ENCODE data around the gene DTNB.
A peak's percentile ranks its signal among the peaks of the same experiment; 100 is the strongest.

Gene DTNB

GRCh38 chr2:25378731-25379490 is 294.5 kb downstream of the DTNB start:
- no peak for DNase-seq

- no peak for DNase-seq
These were observed 295.5 kb downstream of the DTNB start for GRCh38 chr2:25377822-25378421.

GRCh38 chr2:25376750-25377621 is 296.4 kb downstream of the DTNB start:
- DNase-seq, result peak; percentile 24

- DNase-seq, result no peak
These were observed 297.3 kb downstream of the DTNB start for GRCh38 chr2:25375989-25376545.

- DNase-seq, result no peak
These were observed 297.9 kb downstream of the DTNB start for GRCh38 chr2:25375371-25375988.

GRCh38 chr2:25374827-25375226 is 298.6 kb downstream of the DTNB start:
- no peak for DNase-seq

- no peak for DNase-seq
These were observed 299.0 kb downstream of the DTNB start for GRCh38 chr2:25374411-25374810.

GRCh38 chr2:25373269-25373981 is 300.0 kb downstream of the DTNB start:
- no peak for DNase-seq

GRCh38 chr2:25372405-25373268 is 300.7 kb downstream of the DTNB start:
- DNase-seq, result no peak

GRCh38 chr2:25371253-25372241 is 301.8 kb downstream of the DTNB start:
- DNase-seq, result no peak

GRCh38 chr2:25369876-25370275 is 303.5 kb downstream of the DTNB start:
- no peak for DNase-seq

GRCh38 chr2:25369439-25369838 is 303.9 kb downstream of the DTNB start:
- no peak for DNase-seq

- DNase-seq, result no peak
These were observed 304.7 kb downstream of the DTNB start for GRCh38 chr2:25368660-25369059.

GRCh38 chr2:25367296-25367695 is 306.1 kb downstream of the DTNB start:
- no peak for DNase-seq

- no peak for DNase-seq
These were observed 306.7 kb downstream of the DTNB start for GRCh38 chr2:25366629-25367028.

GRCh38 chr2:25365241-25365640 is 308.1 kb downstream of the DTNB start:
- no peak for DNase-seq

- DNase-seq, result no peak
These were observed 309.6 kb downstream of the DTNB start for GRCh38 chr2:25363733-25364132.

- DNase-seq, result no peak
These were observed 310.8 kb downstream of the DTNB start for GRCh38 chr2:25362434-25363145.

GRCh38 chr2:25362049-25362433 is 311.3 kb downstream of the DTNB start:
- peak; percentile 77 for DNase-seq

Data from SIG-M5 (cell line).